ENCODE results near the gene ACD.

GRCh38 chr16:67669499-67670101 is 9.5 kb upstream of the ACD start:
- TF ChIP-seq POLR2A (IDR thresholded peaks at IDR 0.05) = no peak
- TF ChIP-seq POLR2AphosphoS5 (IDR thresholded peaks at IDR 0.05) = no peak
- no peak for TF ChIP-seq EP300 (IDR thresholded peaks at IDR 0.05)
- TF ChIP-seq CTCF (IDR thresholded peaks at IDR 0.05) = no peak

Measured in gastroesophageal sphincter (tissue), 3 donors.